NCI-H526 (cell line): ENCODE data around the gene PXDN.

Experiments
- DNase-seq, 2 experiments: peaks; one replicate each; lab custom pipeline; 2025; lab: John Stamatoyannopoulos, UW

PXDN gene

GRCh38 chr2:1612391-1613077, 131.8 kb downstream of the PXDN start:
- no peak for DNase-seq

GRCh38 chr2:1611886-1612285, 132.4 kb downstream of the PXDN start:
- no peak for DNase-seq

DNA sequence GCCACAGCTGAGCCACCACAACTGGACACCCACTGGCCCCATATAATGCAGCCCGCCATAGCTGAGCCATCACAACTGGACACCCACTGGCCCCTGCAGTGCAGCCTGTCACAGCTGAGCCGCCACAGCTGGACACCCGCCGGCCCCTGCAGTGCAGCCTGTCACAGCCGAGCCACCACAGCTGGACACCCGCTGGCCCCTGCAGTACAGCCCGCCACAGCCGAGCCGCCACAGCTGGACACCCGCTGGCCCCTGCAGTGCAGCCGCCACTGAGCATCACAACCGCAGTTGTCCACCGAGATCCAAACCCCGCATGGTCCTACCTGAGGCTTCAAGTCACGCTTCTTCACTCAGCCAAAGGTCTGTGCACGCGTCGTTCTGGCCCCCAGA, 134.2 kb downstream of the PXDN start:
- DNase-seq: no peak

- DNase-seq: no peak
Observed at GRCh38 chr2:1609485-1610095, 134.7 kb downstream of the PXDN start.

GRCh38 chr2:1609040-1609439, 135.3 kb downstream of the PXDN start:
- no peak for DNase-seq

DNA sequence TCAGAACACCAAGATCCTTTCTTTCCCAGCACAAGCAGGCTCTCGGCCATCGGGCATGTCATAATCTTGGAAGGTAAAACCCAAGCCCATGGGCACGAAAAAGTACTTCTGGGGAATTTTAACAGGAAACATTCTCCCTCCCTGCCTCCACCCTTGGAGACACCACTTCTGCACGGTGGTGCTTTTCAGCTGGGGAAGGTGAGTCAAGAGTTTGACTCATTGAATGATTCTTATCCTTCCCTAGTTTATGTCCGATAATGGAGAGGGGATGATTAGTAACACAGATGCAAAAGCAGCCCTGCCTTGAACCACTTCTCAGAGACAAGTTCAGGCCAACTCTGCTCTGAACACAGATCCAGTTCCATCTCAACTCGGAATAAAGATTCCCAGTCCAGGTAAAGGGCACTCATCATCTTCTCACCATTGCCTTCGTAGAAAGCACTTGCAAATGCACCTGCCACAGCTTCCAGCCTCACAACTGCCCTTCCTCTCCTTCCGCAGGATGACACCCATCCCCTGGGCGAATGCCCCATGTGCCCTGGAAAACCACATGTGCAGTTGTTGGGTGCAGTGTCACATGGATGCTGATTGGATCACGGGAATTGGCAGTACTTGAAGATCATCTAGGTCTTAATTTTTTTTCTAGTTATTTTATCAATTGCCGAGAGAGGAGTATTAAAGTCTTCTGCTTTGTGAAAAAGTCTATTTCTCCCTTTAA, 136.2 kb downstream of the PXDN start:
- no peak for DNase-seq

DNA sequence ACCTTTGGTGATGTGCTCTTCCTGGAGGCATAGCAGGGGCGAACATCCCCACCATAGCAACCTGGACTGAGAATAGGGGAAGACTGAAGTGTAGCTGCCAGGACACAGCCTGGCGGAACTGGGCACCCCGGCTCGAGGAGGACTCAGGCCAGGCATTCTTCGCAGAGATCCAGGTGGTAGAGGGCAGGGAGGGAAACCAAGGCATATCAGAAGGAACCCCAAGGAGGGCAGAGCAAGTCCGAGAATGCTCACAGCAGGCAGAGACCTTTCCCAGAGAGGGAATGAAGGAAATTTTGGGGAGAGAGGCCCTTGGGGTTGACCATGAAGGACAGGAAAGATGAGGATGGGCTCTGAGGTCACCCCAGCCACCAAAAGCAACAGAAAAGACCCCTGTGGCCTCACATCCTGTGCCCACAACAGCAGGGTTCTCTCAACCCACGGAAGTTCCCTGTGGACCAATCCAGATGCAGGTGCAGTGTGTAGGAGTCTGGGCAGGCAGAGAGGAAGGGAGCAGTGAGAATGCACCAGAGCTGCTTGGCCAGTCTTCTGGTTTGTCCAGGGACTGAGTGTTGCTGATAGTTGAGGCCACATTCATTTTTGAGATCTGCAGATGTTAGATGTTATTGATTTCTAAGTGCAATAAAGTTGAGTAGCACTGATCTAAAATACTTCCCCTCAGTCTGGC, 136.9 kb downstream of the PXDN start:
- no peak for DNase-seq

DNA sequence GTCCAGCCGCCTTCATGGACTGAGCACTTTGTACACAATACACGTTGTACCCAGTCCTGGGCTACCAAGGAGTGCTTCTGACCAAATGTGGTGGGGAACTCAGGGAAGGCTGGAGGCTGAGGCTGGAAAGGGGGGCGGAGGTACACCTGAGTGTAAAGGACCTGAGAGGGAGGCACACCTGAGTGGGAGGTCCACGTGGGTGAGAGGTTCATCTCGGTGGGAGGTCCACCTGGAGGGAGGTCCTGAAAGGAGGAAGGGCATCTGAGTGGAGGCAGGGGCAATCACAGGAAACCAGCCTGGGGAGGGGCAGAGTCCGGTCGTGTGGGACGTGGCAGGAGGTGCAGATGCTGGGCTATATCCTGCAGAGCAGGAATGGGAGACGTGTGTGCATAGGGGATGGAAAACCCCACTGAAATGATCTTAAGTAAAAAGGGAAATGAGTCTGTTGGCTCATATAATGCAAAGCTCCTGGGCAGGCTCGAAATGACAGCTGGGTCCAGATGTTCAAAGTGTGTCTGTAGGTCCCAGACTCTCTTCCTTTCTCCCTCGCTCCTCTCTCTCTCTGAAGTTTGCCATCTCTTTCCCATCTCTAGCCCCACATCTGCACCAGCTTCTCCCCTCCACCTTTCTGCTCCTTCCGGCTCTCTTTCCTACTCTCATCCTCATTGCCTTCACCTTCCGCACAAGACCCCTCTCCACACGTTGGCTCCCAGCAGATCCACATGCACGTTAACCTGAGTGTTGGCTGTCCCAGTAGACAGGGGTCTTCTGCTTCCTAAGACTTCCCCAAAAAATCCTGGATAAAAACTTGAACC, 137.7 kb downstream of the PXDN start:
- no peak for DNase-seq

GRCh38 chr2:1606046-1606400, 138.3 kb downstream of the PXDN start:
- DNase-seq: no peak

GRCh38 chr2:1605102-1606045, 138.9 kb downstream of the PXDN start:
- peak in 1 of 2 experiments; percentile 40 for DNase-seq

DNA sequence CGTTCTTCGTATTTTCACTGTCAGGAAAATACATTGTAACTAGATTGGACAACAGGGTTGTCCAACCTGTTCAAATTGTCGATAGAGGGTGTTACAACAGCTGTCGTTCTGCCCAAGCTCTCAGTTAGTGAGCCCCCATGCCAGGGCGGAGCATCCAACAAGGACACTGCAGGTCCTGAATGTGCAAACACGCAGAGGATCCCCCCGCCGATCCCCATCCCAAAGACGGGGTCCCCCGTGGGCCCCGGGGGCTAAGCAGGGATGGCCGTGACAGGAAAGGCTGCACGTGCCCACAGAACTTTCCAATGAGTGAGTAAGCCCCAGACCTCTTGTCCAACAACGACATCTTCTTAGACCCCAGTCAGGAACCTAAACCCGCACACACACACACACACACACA, 140.8 kb downstream of the PXDN start:
- no peak for DNase-seq

GRCh38 chr2:1603059-1603458, 141.3 kb downstream of the PXDN start:
- DNase-seq: no peak

GRCh38 chr2:1602278-1603010, 141.9 kb downstream of the PXDN start:
- DNase-seq: no peak

DNA sequence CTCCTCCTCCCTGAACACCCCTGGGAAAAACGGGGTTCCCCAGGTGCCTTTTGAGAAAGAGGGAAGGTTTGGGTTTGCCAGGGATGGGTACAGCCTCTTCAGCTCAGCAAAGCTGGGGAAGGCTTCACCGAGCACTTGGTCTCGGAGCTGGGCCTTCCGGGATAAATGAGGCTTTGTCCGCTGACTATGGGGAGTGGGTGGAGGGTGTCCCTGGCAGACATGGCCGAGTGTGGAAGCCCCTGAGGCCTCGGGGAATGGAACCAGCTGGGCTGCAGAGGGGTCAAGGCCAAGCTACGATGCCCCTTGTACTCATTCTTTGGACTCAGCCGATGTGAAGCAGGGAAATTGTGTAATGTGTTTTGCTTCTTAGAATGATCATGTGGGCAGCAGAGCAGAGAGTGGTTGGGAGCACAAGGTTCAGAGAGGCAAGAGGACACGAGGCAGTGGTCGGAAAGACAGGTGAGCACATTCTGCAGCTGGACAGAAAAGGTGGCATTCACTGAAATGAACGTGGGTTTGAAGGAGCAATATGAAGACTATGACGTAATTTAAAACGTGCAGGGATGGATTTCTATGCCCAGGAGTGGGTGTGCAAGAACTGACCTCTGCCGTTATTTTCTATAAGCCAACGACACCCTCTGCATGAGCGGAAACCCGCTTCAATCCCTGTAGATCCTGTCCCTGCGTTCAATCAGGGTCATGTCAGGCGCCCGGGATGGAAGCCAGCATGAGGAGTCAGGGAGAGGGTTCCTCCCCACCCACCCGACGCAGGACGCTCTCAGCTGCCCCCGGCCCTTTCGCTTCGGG, 142.6 kb downstream of the PXDN start:
- no peak for DNase-seq

- DNase-seq: no peak
Observed at GRCh38 chr2:1601067-1601412, 143.3 kb downstream of the PXDN start.

GRCh38 chr2:1600191-1601066, 143.9 kb downstream of the PXDN start:
- no peak for DNase-seq

- DNase-seq: no peak
Observed at GRCh38 chr2:1599301-1600085, 144.8 kb downstream of the PXDN start.

DNA sequence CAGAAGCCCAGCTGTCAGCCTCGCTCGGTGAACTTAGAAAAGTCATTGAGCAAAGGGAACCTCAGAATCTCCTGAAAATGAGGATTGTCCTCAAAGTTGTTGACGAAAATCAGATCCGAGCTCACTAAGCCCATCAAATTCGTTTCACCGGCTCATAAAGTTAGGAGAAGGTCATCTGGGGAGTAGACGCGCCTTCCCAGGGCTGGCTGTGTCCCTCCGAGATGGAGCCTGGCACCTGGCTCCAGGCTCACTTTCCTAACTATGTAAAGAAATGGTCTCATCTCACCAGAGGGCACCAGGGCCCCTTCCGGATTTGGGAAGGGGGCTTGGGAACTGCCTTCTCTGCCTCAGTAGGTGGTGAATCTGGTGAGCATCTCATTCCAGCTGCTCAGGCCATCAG, 145.5 kb downstream of the PXDN start:
- no peak for DNase-seq
